Measurements from ENCODE around the gene RAI14. TPM values are rescaled to one million over a fixed set of nuclear protein-coding genes. Genes with fewer than 3 reads are reported as not detected.

RAI14 gene
- total RNA-seq, 1 experiment from 2014 or later = 71.5 TPM

DNA sequence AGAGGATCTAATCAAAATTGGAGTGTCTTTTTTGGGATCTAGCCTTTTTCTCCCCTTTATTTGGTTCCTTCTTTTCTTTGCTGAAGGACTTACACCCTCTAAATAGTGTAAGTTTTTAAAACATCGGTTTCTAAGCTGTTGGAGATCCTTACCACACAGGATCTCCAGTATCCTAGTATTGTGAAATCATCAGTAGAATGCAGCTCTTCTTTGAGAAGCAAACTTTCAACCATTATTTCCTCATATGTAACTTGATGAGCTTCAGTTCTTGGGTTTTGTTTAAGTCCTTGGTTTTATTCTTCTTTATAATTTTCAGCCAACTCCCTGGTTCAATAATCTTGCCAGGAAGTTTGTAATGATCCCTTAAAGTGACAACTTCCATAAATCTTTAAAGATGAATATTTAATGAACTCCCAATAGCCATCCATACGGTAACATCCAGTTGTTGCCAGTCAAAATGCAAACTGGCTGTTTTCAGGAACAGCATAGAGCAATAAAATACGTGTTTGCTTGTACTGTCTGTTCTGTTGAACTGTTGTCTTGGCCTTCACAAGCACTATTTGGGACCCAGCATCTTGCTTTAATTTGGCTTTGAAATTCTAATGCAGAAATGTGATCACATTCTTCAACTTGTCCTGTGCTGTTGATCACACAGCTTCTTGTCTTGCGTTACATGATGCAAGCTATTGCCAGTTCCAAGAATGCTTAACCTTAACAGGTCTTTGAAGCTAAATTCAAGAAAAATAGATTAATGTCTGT lies 148.0 kb downstream of the RAI14 start:
- Mint-ChIP-seq H3K9me3 (ENCODE audit: unreplicated experiment) (no peaks in the 10 kb centered on the region), H3K27me3 (ENCODE audit: insufficient read depth, unreplicated experiment) (no peaks in the 10 kb centered on the region), H3K27ac (ENCODE audit: unreplicated experiment) (no peak overlapping the region), H3K36me3 (ENCODE audit: insufficient read depth, unreplicated experiment) (peaks cover 57% of the 10 kb centered on the region), H3K4me3 (ENCODE audit: unreplicated experiment) (no peak overlapping the region), H3K4me1 (ENCODE audit: low read depth, unreplicated experiment) (no peaks in the 10 kb centered on the region)
- ChIA-PET POLR2A (no interaction called here), CTCF (no interaction called here)
- no peak for DNase-seq
- H3K4me1 ChIP-seq = no peaks in the 10 kb centered on the region
- no peaks in the 10 kb centered on the region for H3K27me3 ChIP-seq (replicated peaks; ENCODE audit: control insufficient read depth, insufficient read depth, low read length)
- intact Hi-C loops (cut with micrococcal nuclease; ENCODE audit: unreplicated experiment) = no loop called here
- no peaks in the 10 kb centered on the region; the same call in 1 of the 2 replicates for H3K36me3 ChIP-seq (ENCODE audit: control insufficient read depth, insufficient read depth, low read length)
- no peak overlapping the region for H3K4me3 ChIP-seq (ENCODE audit: low read depth, low read length)
- H3K9me3 ChIP-seq = no peaks in the 10 kb centered on the region
- TF ChIP-seq, protein P1, sequence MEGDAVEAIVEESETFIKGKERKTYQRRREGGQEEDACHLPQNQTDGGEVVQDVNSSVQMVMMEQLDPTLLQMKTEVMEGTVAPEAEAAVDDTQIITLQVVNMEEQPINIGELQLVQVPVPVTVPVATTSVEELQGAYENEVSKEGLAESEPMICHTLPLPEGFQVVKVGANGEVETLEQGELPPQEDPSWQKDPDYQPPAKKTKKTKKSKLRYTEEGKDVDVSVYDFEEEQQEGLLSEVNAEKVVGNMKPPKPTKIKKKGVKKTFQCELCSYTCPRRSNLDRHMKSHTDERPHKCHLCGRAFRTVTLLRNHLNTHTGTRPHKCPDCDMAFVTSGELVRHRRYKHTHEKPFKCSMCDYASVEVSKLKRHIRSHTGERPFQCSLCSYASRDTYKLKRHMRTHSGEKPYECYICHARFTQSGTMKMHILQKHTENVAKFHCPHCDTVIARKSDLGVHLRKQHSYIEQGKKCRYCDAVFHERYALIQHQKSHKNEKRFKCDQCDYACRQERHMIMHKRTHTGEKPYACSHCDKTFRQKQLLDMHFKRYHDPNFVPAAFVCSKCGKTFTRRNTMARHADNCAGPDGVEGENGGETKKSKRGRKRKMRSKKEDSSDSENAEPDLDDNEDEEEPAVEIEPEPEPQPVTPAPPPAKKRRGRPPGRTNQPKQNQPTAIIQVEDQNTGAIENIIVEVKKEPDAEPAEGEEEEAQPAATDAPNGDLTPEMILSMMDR (IDR thresholded peaks at IDR 0.05; ENCODE audit: insufficient read depth in 1 of 2, low read depth in 1 of 2, low read length in 1 of 2, severe bottlenecking in 1 of 2, unreplicated experiment in 1 of 2) = no peak
- BruUV-seq (replicated peaks) = no TSS peak

DNA sequence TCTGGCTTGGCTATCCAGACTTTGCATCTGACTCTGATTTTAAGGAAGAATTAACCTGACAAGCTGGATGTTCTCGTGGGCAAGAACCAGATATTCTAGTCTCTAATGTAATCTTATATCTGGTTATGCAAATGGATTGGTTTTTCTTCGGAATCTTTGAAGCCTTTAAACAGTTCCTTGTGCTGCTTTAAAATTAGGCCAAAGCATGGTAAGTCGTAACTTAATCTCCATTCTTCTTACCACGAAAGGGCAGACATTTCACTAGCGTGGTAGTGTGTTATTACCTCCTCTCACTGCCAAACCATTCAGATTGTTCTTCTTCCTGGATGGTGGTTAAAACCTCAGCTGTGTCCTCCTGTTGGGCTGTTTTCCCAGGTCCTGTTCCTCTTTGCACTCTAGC lies 148.8 kb downstream of the RAI14 start:
- TF ChIP-seq, protein P1 (IDR thresholded peaks at IDR 0.05; ENCODE audit: insufficient read depth in 1 of 2, low read depth in 1 of 2, low read length in 1 of 2, severe bottlenecking in 1 of 2, unreplicated experiment in 1 of 2) = no peak
- DNase-seq = no peak
- Histone ChIP-seq H3K4me3 (ENCODE audit: low read depth, low read length) (no peak overlapping the region), H3K9me3 (no peaks in the 10 kb centered on the region), H3K27me3 (replicated peaks; ENCODE audit: control insufficient read depth, insufficient read depth, low read length) (no peaks in the 10 kb centered on the region), H3K36me3 (ENCODE audit: control insufficient read depth, insufficient read depth, low read length) (no peaks in the 10 kb centered on the region; the same call in 1 of the 2 replicates), H3K4me1 (no peaks in the 10 kb centered on the region)
- CTCF ChIA-PET = no interaction called here
- POLR2A ChIA-PET = no interaction called here
- no peak overlapping the region for H3K4me3 Mint-ChIP-seq (ENCODE audit: unreplicated experiment)
- no peaks in the 10 kb centered on the region for H3K4me1 Mint-ChIP-seq (ENCODE audit: low read depth, unreplicated experiment)
- H3K27me3 Mint-ChIP-seq (ENCODE audit: insufficient read depth, unreplicated experiment) = no peaks in the 10 kb centered on the region
- BruUV-seq (replicated peaks) = no TSS peak
- intact Hi-C loops (cut with micrococcal nuclease; ENCODE audit: unreplicated experiment) = no loop called here
- no peak overlapping the region for H3K27ac Mint-ChIP-seq (ENCODE audit: unreplicated experiment)
- peaks cover 49% of the 10 kb centered on the region for H3K36me3 Mint-ChIP-seq (ENCODE audit: insufficient read depth, unreplicated experiment)
- no peaks in the 10 kb centered on the region for H3K9me3 Mint-ChIP-seq (ENCODE audit: unreplicated experiment)

DNA sequence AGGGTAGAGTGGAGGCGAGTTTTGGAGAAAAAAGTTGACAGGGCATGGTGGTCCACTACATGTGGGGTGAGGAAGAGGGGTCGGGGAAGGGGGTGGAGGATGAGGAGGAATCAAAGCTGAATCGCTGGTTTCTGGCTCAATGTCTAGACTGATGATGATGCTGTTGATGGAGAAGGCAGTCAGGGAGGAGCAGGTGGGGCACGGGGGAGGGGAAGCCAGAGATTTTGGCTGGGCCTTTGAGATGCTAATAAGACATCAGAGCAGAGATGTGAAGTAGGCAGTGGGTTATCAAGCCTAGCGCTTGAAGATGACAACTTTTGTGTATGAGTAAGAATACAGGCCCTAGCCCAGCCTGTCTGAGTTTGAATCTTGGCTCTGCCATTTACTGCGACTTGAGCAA lies 150.4 kb downstream of the RAI14 start:
- intact Hi-C loops (cut with micrococcal nuclease; ENCODE audit: unreplicated experiment) = no loop called here
- Histone ChIP-seq H3K27me3 (replicated peaks; ENCODE audit: control insufficient read depth, insufficient read depth, low read length) (no peaks in the 10 kb centered on the region), H3K4me3 (ENCODE audit: low read depth, low read length) (no peak overlapping the region), H3K4me1 (no peaks in the 10 kb centered on the region), H3K36me3 (ENCODE audit: control insufficient read depth, insufficient read depth, low read length) (no peaks in the 10 kb centered on the region; the same call in 1 of the 2 replicates), H3K9me3 (no peaks in the 10 kb centered on the region)
- ChIA-PET CTCF (no interaction called here), POLR2A (no interaction called here)
- TF ChIP-seq, protein P1 (IDR thresholded peaks at IDR 0.05; ENCODE audit: insufficient read depth in 1 of 2, low read depth in 1 of 2, low read length in 1 of 2, severe bottlenecking in 1 of 2, unreplicated experiment in 1 of 2) = no peak
- no peaks in the 10 kb centered on the region for H3K9me3 Mint-ChIP-seq (ENCODE audit: unreplicated experiment)
- H3K4me1 Mint-ChIP-seq (ENCODE audit: low read depth, unreplicated experiment) = no peaks in the 10 kb centered on the region
- DNase-seq = no peak
- H3K27me3 Mint-ChIP-seq (ENCODE audit: insufficient read depth, unreplicated experiment) = no peaks in the 10 kb centered on the region
- H3K4me3 Mint-ChIP-seq (ENCODE audit: unreplicated experiment) = no peak overlapping the region
- no TSS peak for BruUV-seq (replicated peaks)
- H3K27ac Mint-ChIP-seq (ENCODE audit: unreplicated experiment) = peak overlapping the region; percentile 2
- peaks cover 34% of the 10 kb centered on the region for H3K36me3 Mint-ChIP-seq (ENCODE audit: insufficient read depth, unreplicated experiment)
